ENCODE data around the gene DLGAP1. TPM values are rescaled to one million over a fixed set of nuclear protein-coding genes. Genes with fewer than 3 reads are reported as not detected.

The DLGAP1 gene
- total RNA-seq, 1 experiment from 2014 or later = 23.2 TPM

- no peak overlapping the region for H3K27ac Mint-ChIP-seq
- no peak overlapping the region for H3T11ph ChIP-seq (ENCODE audit: low read length)
- H3K23me2 ChIP-seq (ENCODE audit: insufficient read length, low read depth, low read length, poor library complexity, severe bottlenecking) = no peaks in the 10 kb centered on the region
- no peak overlapping the region for H3K4me3 Mint-ChIP-seq
- H4K20me1 ChIP-seq (ENCODE audit: control insufficient read depth, insufficient read depth, insufficient read length) = no peaks in the 10 kb centered on the region
- no peaks in the 10 kb centered on the region for H3K36me3 Mint-ChIP-seq (ENCODE audit: insufficient read depth in 1 of 3, low read depth in 3 of 3)
- H2AFZ ChIP-seq (ENCODE audit: low read length) = no peak overlapping the region
- H3K4me1 Mint-ChIP-seq = peaks cover 22 to 31% of the 10 kb centered on the region in 2 experiments
- no peak overlapping the region for H2BK12ac ChIP-seq (ENCODE audit: insufficient read length, low read depth, low read length)
- DNase-seq = no peak
- no peak overlapping the region for H4K91ac ChIP-seq (ENCODE audit: insufficient read length, low read depth, low read length)
- H3K9me3 ChIP-seq (ENCODE audit: control insufficient read depth, low read depth, low read length) = no peaks in the 10 kb centered on the region
- H3K56ac ChIP-seq (ENCODE audit: insufficient read length, low read depth, low read length) = no peak overlapping the region
- no peak overlapping the region for H4K5ac ChIP-seq (ENCODE audit: insufficient read length, low read depth, low read length)
- no peak overlapping the region for H2BK15ac ChIP-seq (ENCODE audit: low read depth, low read length)
- H3K79me1 ChIP-seq (ENCODE audit: insufficient read depth, low read depth, low read length, poor library complexity, severe bottlenecking) = no peaks in the 10 kb centered on the region
- H3K9me3 Mint-ChIP-seq = no peaks in the 10 kb centered on the region
- H3K23ac ChIP-seq (ENCODE audit: insufficient read length, low read depth, low read length) = no peak overlapping the region
- H3K27me3 Mint-ChIP-seq (ENCODE audit: low read depth) = no peaks in the 10 kb centered on the region; the same call in 1 of the 2 replicates
- H3K14ac ChIP-seq (ENCODE audit: insufficient read depth, low read length) = no peak overlapping the region
- H2AK5ac ChIP-seq (ENCODE audit: insufficient read length, low read length) = no peak overlapping the region
- no peak overlapping the region for H3K4ac ChIP-seq (ENCODE audit: low read depth, low read length)
- H2BK120ac ChIP-seq (ENCODE audit: low read depth, low read length, poor library complexity, severe bottlenecking) = no peak overlapping the region
- H3K27me3 ChIP-seq (ENCODE audit: insufficient read depth, low read length) = no peaks in the 10 kb centered on the region
- no CpG with 5 or more reads among the region's 1 CpG for WGBS (ENCODE audit: extremely low coverage, insufficient read length, low lambda C conversion rate)
- no peak overlapping the region for H3K4me2 ChIP-seq (ENCODE audit: insufficient read depth, insufficient read length, low read length)
- H3K4me1 ChIP-seq (ENCODE audit: insufficient read depth, low read length) = peaks cover 6% of the 10 kb centered on the region; the same call in 1 of the 2 replicates
- TF ChIP-seq, protein P1, sequence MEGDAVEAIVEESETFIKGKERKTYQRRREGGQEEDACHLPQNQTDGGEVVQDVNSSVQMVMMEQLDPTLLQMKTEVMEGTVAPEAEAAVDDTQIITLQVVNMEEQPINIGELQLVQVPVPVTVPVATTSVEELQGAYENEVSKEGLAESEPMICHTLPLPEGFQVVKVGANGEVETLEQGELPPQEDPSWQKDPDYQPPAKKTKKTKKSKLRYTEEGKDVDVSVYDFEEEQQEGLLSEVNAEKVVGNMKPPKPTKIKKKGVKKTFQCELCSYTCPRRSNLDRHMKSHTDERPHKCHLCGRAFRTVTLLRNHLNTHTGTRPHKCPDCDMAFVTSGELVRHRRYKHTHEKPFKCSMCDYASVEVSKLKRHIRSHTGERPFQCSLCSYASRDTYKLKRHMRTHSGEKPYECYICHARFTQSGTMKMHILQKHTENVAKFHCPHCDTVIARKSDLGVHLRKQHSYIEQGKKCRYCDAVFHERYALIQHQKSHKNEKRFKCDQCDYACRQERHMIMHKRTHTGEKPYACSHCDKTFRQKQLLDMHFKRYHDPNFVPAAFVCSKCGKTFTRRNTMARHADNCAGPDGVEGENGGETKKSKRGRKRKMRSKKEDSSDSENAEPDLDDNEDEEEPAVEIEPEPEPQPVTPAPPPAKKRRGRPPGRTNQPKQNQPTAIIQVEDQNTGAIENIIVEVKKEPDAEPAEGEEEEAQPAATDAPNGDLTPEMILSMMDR (conservative IDR thresholded peaks at IDR 0.05) = no peak
- no peaks in the 10 kb centered on the region for H3K79me2 ChIP-seq (ENCODE audit: insufficient read depth, low read length)
- no peak overlapping the region for H2BK20ac ChIP-seq (ENCODE audit: low read depth, low read length, poor library complexity, severe bottlenecking)
- H3K18ac ChIP-seq (ENCODE audit: insufficient read length, low read depth, low read length) = no peak overlapping the region
- no peak overlapping the region for H2BK5ac ChIP-seq (ENCODE audit: insufficient read length, low read length)
- no peak overlapping the region for H3K9ac ChIP-seq (ENCODE audit: extremely low read depth, insufficient read length, low read length)
- no peak overlapping the region for H4K8ac ChIP-seq (replicated peaks; ENCODE audit: insufficient read length, low read depth, low read length)
- no peak overlapping the region for H3K27ac ChIP-seq (ENCODE audit: insufficient read length, low read depth, low read length)
These were observed 963.0 kb downstream of the DLGAP1 start for GRCh38 chr18:3491981-3492555.
